ENCODE results near the gene EFTUD2. TPM values are rescaled to one million over a fixed set of nuclear protein-coding genes. Genes with fewer than 3 reads are reported as not detected.

EFTUD2 gene
- total and polyA plus RNA-seq, 2 donors: 44.0 to 65.8 TPM

DNA sequence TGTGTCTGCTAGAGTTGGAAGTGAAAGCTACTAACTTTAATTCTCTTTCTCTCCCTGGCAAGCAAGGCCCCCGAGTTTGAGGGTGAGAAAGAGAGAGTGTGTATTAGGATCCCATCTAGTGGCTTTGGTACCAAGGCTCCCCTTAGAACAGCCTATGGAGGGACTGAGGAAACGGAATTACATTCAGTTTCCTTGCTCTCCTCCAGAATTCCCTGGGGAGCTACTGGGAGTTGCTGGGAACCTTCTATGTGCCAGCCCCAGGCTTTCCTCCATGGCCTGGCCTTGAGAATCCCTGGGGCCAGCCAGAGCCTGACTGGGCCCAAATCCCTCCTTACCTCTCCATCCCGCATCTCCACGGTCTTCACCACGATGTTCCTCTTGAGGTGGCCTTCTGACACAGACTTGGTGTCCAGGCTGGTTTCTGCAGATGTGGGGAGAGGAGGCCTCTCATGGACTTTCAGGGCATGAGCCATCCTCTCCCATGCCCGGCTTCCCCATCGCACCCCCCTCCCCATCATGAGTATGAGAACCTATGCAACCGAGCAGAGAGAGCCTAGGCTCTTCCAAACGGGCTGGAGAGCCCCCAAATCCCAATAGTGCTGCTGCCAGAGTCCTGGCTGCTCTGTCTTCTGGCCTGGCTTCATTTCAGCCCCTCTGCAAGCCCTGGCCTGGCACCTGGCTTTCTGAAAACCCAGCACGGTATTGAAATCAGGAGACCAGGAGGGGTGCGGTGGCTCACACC, 8.7 kb upstream of the EFTUD2 start:
- H3K4me1 ChIP-seq (ENCODE audit: control insufficient read depth in 2 of 2, insufficient read depth in 2 of 2, low read length in 2 of 2): peaks cover 0 to 12% of the 10 kb centered on the region in 2 donors
- 95% methylated on average over 11 of the region's 11 CpGs for WGBS
- no peaks in the 10 kb centered on the region for H3K9me3 ChIP-seq (ENCODE audit: control insufficient read depth in 2 of 2, insufficient read depth in 1 of 2, low read length in 1 of 2)
- H3K4me3 ChIP-seq (ENCODE audit: low read length in 2 of 2): no peak overlapping the region
- H3K27me3 ChIP-seq (ENCODE audit: control insufficient read depth in 2 of 2, insufficient read depth in 1 of 2, low read length in 1 of 2): peaks cover 11 to 58% of the 10 kb centered on the region in 2 donors
- H3K27ac ChIP-seq (ENCODE audit: low read depth in 1 of 2, low read length in 1 of 2): no peak overlapping the region
- DNase-seq (ENCODE audit: low read depth in 6 of 9, low spot score in 9 of 9): no peak
- H3K36me3 ChIP-seq (ENCODE audit: control insufficient read depth in 2 of 2, insufficient read depth in 2 of 2, low read length in 1 of 2): no peaks in the 10 kb centered on the region

DNA sequence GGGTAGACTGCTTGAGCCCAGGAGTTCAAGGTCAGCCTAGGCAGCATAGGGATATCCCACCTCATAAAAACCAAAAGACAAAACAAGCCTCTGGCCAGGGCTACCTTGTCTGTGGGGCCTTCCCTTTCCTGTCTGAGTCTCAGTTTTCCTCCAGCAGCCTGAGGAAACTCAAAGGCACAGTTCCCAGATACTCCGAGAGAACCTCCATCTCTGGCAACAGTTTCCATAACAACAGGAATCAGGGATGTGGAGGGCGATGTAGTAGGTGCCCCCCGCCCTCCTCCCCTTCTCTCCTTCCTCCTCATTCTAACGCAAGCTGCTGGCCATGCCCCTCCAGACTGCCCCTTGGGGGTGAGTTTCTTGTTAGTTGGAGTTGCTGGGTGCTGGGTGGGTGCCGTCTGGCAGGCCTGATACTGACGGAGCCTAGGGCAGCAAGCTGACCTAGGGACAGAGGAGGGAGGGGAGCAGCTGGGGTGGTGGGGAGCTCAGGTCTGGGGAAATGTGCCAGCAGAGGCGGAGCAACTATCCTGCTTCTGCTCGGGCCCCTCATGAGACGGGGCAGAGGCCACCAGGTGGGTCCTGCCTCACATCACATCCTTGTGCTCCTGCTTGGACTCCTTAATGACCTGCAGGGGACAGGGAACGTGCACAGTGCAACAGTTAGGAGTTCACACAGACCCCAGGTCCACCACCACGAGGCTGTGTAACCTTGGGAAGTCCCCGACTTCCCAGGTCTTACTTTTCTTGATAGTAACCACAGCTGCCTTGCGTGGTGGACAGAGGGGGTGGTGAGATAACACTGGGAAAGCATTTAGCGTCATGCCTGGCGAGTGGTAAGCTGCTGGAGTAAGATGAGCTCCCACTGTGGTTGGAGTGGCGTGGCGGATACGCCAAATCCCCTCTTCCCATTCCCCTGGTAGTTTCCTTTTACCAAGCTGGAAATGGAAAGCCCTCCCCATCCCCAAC, 7.8 kb upstream of the EFTUD2 start:
- H3K36me3 ChIP-seq (ENCODE audit: control insufficient read depth in 2 of 2, insufficient read depth in 2 of 2, low read length in 1 of 2): no peaks in the 10 kb centered on the region
- peaks cover 11 to 57% of the 10 kb centered on the region in 2 donors for H3K27me3 ChIP-seq (ENCODE audit: control insufficient read depth in 2 of 2, insufficient read depth in 1 of 2, low read length in 1 of 2)
- H3K4me3 ChIP-seq (ENCODE audit: low read length in 2 of 2): no peak overlapping the region
- H3K27ac ChIP-seq (ENCODE audit: low read depth in 1 of 2, low read length in 1 of 2): no peak overlapping the region
- 89% methylated on average over 18 of the region's 18 CpGs for WGBS
- peaks cover 0 to 12% of the 10 kb centered on the region in 2 donors for H3K4me1 ChIP-seq (ENCODE audit: control insufficient read depth in 2 of 2, insufficient read depth in 2 of 2, low read length in 2 of 2)
- H3K9me3 ChIP-seq (ENCODE audit: control insufficient read depth in 2 of 2, insufficient read depth in 1 of 2, low read length in 1 of 2): no peaks in the 10 kb centered on the region
- peak in 1 of 9 donors; percentile 7 for DNase-seq (ENCODE audit: low read depth in 6 of 9, low spot score in 9 of 9)

DNA sequence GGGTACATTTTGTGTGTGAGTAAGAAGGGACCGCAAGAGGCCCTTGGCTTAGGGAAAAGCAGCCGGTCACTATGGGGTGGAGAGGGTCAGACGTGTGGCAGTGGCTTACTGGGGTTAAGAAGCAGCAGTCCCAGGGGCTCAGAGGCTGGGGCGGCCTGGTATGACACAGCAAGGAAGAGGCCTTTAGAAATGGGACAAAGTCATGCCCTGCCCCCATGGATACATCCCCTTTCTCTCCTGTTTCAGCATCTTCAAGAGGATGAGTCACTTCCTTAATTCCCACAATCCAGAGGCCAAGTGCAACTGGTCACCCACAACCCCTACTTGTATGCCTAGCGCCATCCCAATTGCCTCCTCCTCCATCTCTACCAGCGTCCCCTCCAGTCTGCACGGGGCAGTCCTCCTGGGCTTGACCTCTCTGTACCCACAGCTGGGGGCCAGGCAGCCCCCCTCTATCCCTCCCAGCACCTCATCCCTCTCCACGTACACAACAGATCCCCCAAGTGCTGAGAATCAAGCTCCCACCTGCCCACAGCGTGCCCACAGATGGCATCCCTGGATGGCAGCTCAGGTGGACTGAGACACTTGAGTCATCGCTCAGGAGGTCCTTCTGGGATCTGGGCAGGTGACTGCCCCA, 6.9 kb upstream of the EFTUD2 start:
- Histone ChIP-seq H3K36me3 (ENCODE audit: control insufficient read depth in 2 of 2, insufficient read depth in 2 of 2, low read length in 1 of 2) (no peaks in the 10 kb centered on the region), H3K27ac (ENCODE audit: low read depth in 1 of 2, low read length in 1 of 2) (no peak overlapping the region), H3K9me3 (ENCODE audit: control insufficient read depth in 2 of 2, insufficient read depth in 1 of 2, low read length in 1 of 2) (no peaks in the 10 kb centered on the region), H3K4me1 (ENCODE audit: control insufficient read depth in 2 of 2, insufficient read depth in 2 of 2, low read length in 2 of 2) (peaks cover 0 to 8% of the 10 kb centered on the region in 2 donors), H3K4me3 (ENCODE audit: low read length in 2 of 2) (no peak overlapping the region), H3K27me3 (ENCODE audit: control insufficient read depth in 2 of 2, insufficient read depth in 1 of 2, low read length in 1 of 2) (peaks cover 3 to 48% of the 10 kb centered on the region in 2 donors)
- WGBS: 94% methylated on average over 10 of the region's 10 CpGs
- DNase-seq (ENCODE audit: low read depth in 6 of 9, low spot score in 9 of 9): no peak

DNA sequence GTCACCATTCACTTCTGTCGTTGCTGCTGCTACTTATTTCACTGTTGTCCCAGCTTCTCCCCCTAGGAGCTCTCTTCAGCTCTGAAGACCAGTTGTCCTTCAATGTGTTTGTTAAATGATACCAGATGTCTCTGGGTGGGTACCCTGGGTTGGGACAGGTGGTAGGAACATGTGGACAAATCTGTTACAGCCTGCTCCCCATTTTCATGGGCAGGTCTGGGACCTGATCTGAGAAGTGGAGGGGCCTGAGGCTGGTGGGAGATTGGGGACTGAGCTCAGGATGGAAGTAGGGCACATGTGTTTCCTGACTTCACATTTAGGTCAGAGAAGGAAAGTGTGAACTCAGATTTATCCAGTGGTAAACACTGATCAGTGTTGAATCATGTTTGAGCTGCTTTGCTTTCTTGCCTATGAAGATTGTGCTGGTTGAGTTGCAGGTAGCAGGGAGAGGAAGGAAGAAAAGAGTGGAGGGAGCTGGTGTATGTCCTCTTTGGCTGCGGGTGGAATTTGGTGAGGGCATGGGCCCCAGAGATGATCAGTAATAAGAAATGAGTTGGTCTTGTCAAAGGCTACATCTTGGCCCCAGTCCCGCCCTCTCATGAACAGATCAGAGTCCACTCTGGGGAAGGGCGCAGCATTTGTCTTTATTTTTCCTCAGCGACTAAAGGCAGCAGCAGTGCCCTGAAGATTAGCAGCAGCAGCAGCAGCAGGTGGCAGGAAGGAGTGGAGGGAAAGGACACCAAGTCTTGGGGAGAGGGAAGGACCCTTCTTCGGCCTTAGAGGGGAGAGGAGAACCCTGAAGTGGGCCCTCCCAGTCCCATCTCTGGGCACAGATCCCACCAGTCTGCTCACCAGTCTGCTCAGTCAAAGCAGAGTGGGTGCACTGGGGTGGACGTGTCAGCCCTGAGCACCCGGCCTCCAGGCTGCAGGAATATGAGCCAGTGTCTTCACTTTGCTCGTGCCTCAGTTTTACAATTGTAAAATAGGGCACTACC, 6.1 kb upstream of the EFTUD2 start:
- WGBS: 91% methylated on average over 9 of the region's 9 CpGs
- no peak for DNase-seq (ENCODE audit: low read depth in 6 of 9, low spot score in 9 of 9)
- Histone ChIP-seq H3K27ac (ENCODE audit: low read depth in 1 of 2, low read length in 1 of 2) (no peak overlapping the region), H3K4me3 (ENCODE audit: low read length in 2 of 2) (no peak overlapping the region), H3K4me1 (ENCODE audit: control insufficient read depth in 2 of 2, insufficient read depth in 2 of 2, low read length in 2 of 2) (peaks cover 0 to 8% of the 10 kb centered on the region in 2 donors), H3K9me3 (ENCODE audit: control insufficient read depth in 2 of 2, insufficient read depth in 1 of 2, low read length in 1 of 2) (no peaks in the 10 kb centered on the region), H3K36me3 (ENCODE audit: control insufficient read depth in 2 of 2, insufficient read depth in 2 of 2, low read length in 1 of 2) (no peaks in the 10 kb centered on the region), H3K27me3 (ENCODE audit: control insufficient read depth in 2 of 2, insufficient read depth in 1 of 2, low read length in 1 of 2) (peaks cover 0 to 45% of the 10 kb centered on the region in 2 donors)

DNA sequence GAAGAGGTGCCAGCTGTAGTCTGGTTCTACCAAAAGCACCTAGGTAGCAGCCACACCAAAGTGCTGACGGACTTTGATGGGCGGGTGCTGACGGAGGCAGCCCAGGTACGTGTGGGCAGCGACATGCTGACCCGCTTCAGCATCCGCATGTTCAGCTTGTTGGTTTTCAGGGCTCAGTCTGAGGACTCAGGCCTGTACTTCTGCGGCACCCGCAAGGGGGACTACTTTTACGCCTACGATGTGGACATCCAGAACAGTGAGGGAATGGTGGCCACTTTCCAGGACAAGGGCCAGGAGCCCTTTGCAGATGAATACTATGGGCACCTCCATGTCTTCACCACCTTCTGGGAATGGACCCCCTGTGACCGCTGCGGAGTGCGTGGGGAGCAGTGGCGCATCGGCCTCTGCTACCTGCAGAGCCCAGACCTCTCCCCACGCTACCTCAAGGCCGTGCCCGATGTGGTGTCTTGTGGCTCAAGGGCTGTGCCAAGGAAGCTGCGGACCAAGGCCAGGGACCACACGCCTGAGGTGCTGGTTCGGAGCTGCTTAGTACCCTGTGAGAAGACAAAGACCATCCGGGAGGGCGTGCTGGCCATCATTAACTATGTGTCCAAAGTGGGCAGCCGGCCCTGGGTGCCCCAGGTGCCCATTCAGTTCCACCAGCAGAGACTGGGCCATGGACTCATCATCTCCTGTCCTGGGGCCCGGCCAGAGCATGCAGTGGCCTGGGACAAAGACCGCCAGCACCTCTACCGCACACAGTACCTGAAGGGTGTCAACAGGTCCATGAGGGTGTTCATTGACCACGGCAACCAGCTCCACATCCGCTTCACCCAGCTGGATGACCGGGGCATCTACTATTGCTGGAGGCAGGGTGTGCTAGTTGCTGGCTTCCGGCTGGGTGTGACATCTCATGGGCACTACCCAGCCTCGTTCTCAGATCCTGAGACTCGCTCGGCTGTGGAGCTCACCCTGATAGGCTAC, 5.0 kb upstream of the EFTUD2 start:
- Histone ChIP-seq H3K4me3 (ENCODE audit: low read length in 2 of 2) (no peak overlapping the region), H3K27ac (ENCODE audit: low read depth in 1 of 2, low read length in 1 of 2) (no peak overlapping the region), H3K9me3 (ENCODE audit: control insufficient read depth in 2 of 2, insufficient read depth in 1 of 2, low read length in 1 of 2) (no peaks in the 10 kb centered on the region), H3K36me3 (ENCODE audit: control insufficient read depth in 2 of 2, insufficient read depth in 2 of 2, low read length in 1 of 2) (no peaks in the 10 kb centered on the region), H3K4me1 (ENCODE audit: control insufficient read depth in 2 of 2, insufficient read depth in 2 of 2, low read length in 2 of 2) (peaks cover 4 to 15% of the 10 kb centered on the region in 2 donors), H3K27me3 (ENCODE audit: control insufficient read depth in 2 of 2, insufficient read depth in 1 of 2, low read length in 1 of 2) (peaks cover 0 to 40% of the 10 kb centered on the region in 2 donors)
- DNase-seq (ENCODE audit: low read depth in 6 of 9, low spot score in 9 of 9): no peak
- 97% methylated on average over 35 of the region's 35 CpGs for WGBS

DNA sequence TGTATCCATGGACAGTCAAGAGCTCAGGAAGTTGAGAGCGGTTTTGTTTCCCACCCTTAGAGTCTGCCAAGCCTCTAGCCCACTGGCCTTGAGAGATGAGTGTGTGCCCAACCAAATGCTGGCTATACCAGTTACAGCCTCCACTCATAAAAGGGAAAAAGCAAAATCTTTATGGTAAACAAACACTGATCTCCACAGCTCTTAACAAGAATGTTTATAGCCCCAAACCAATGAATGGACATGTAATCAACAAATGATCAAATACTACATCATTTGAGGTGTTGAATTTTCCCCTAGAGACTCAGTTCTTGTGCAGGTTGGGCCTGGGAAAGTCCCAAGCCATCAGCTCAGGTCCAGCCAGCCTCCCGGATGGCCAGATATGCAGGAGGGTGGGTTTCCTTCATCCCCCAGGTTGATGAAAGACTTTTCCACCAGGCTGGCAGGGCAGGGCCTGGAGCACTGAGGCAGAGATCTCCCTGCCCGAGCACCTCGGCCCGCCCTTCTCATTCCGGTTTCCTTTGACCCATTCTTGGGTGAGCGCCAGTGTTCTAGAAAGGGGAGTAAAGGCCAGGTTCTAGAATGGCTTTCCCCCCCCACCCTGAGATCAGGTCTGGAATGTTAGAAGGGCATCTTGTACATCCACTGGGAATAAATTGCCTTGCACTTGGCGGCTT, 3.9 kb upstream of the EFTUD2 start:
- no peaks in the 10 kb centered on the region for H3K36me3 ChIP-seq (ENCODE audit: control insufficient read depth in 2 of 2, insufficient read depth in 2 of 2, low read length in 1 of 2)
- H3K4me3 ChIP-seq (ENCODE audit: low read length in 2 of 2): no peak overlapping the region
- DNase-seq (ENCODE audit: low read depth in 6 of 9, low spot score in 9 of 9): no peak
- no peak overlapping the region for H3K27ac ChIP-seq (ENCODE audit: low read depth in 1 of 2, low read length in 1 of 2)
- H3K27me3 ChIP-seq (ENCODE audit: control insufficient read depth in 2 of 2, insufficient read depth in 1 of 2, low read length in 1 of 2): peaks cover 0 to 36% of the 10 kb centered on the region in 2 donors
- 96% methylated on average over 8 of the region's 8 CpGs for WGBS
- peaks cover 7 to 18% of the 10 kb centered on the region in 2 donors for H3K4me1 ChIP-seq (ENCODE audit: control insufficient read depth in 2 of 2, insufficient read depth in 2 of 2, low read length in 2 of 2)
- H3K9me3 ChIP-seq (ENCODE audit: control insufficient read depth in 2 of 2, insufficient read depth in 1 of 2, low read length in 1 of 2): no peaks in the 10 kb centered on the region

DNA sequence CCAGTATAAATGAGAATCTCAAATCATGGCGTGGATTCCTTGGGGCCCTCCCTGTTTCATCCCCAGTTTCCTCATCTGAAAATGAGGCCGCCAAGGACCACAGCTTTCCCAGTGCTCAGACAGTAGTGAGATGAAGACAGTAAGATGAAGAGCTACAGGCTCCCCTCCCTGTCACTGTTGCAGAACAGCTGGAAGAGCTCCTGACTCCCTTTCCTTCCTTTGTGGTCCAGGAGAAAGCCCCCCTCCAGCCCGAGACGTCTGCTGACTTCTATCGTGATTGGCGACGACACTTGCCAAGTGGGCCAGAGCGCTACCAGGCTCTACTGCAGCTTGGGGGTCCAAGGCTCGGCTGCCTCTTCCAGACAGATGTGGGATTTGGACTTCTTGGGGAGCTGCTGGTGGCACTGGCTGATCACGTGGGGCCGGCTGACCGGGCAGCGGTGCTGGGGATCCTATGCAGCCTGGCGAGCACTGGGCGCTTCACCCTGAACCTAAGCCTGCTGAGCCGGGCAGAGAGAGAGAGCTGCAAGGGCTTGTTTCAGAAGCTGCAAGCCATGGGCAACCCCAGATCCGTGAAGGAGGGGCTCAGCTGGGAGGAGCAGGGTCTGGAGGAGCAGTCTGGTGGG, 3.0 kb upstream of the EFTUD2 start:
- Histone ChIP-seq H3K4me1 (ENCODE audit: control insufficient read depth in 2 of 2, insufficient read depth in 2 of 2, low read length in 2 of 2) (peaks cover 7 to 12% of the 10 kb centered on the region in 2 donors), H3K4me3 (ENCODE audit: low read length in 2 of 2) (no peak overlapping the region), H3K27me3 (ENCODE audit: control insufficient read depth in 2 of 2, insufficient read depth in 1 of 2, low read length in 1 of 2) (peaks cover 0 to 31% of the 10 kb centered on the region in 2 donors), H3K27ac (ENCODE audit: low read depth in 1 of 2, low read length in 1 of 2) (no peak overlapping the region), H3K36me3 (ENCODE audit: control insufficient read depth in 2 of 2, insufficient read depth in 2 of 2, low read length in 1 of 2) (no peaks in the 10 kb centered on the region), H3K9me3 (ENCODE audit: control insufficient read depth in 2 of 2, insufficient read depth in 1 of 2, low read length in 1 of 2) (no peaks in the 10 kb centered on the region)
- 92% methylated on average over 17 of the region's 17 CpGs for WGBS
- DNase-seq (ENCODE audit: low read depth in 6 of 9, low spot score in 9 of 9): no peak

Measured in thymus (tissue), 11 donors.